Esophagus squamous epithelium (tissue), 4 donors: ENCODE data around the gene BCKDHB.

ENCODE experiments used
- CTCF ChIP-seq, 6 experiments: fragments of 450-650 bp in 4 of 6; fragments of 200-600 bp in 2 of 6; sonication (generic) in 2 of 6; IDR thresholded peaks; one replicate each; pipeline ENCODE4 v1.5.1; 2016 to 2019; ENCODE audit warnings: antibody characterized with exemption in 6 of 6, mild to moderate bottlenecking in 4 of 6, moderate library complexity in 4 of 6
- POLR2A ChIP-seq, 4 donors: fragments of 450-650 bp; IDR thresholded peaks; one replicate each; pipeline ENCODE4 v1.6.1; 2017; ENCODE audit warnings: antibody characterized with exemption in 4 of 4, mild to moderate bottlenecking in 4 of 4, moderate library complexity in 3 of 4

- TF ChIP-seq CTCF (IDR thresholded peaks at IDR 0.05) (no peak), POLR2A (IDR thresholded peaks at IDR 0.05) (no peak)
Observed at GRCh38 chr6:80316686-80317231, 210.3 kb downstream of the BCKDHB start.
